ENCODE data around the gene TBC1D14. TPM values are rescaled to one million over a fixed set of nuclear protein-coding genes. Genes with fewer than 3 reads are reported as not detected.

TBC1D14 gene
- total RNA-seq, 2 donors from 2014 or later, result 43.2 to 46.6 TPM

- Histone ChIP-seq H3K36me3 (no peaks in the 10 kb centered on the region), H3K9me3 (no peaks in the 10 kb centered on the region), H3K9ac (ENCODE audit: low read depth in 2 of 2, low read length in 2 of 2) (peak overlapping the region in 1 of 2 donors; percentile 14), H3K4me1 (no peaks in the 10 kb centered on the region), H3K27ac (peak overlapping the region; percentile 38), H3K4me3 (no peak overlapping the region), H3K27me3 (no peaks in the 10 kb centered on the region)
- intact Hi-C loops (cut with DNase I), result no loop called here
- no peak for TF ChIP-seq CTCF (IDR thresholded peaks at IDR 0.05)
- no peak for DNase-seq
Observed at GRCh38 chr4:6992728-6993677, 83.4 kb downstream of the TBC1D14 start.

- Histone ChIP-seq H3K9ac (ENCODE audit: low read depth in 2 of 2, low read length in 2 of 2) (no peak overlapping the region), H3K27ac (no peak overlapping the region), H3K4me1 (no peaks in the 10 kb centered on the region), H3K27me3 (no peaks in the 10 kb centered on the region), H3K36me3 (peaks cover 23% of the 10 kb centered on the region), H3K4me3 (no peak overlapping the region), H3K9me3 (no peaks in the 10 kb centered on the region)
- DNase-seq, result no peak
- intact Hi-C loops (cut with DNase I), result no loop called here
- no peak for TF ChIP-seq CTCF (IDR thresholded peaks at IDR 0.05)
Observed at GRCh38 chr4:6996481-6996880, 86.9 kb downstream of the TBC1D14 start.

- no peak overlapping the region for H3K9ac ChIP-seq (ENCODE audit: low read depth in 2 of 2, low read length in 2 of 2)
Observed at GRCh38 chr4:6999172-7000086, 89.8 kb downstream of the TBC1D14 start.

GRCh38 chr4:7000421-7001176 is 91.0 kb downstream of the TBC1D14 start:
- no peak for DNase-seq
- no peak overlapping the region for H3K4me3 ChIP-seq
- peaks cover 27% of the 10 kb centered on the region for H3K36me3 ChIP-seq
- H3K27ac ChIP-seq, result no peak overlapping the region
- no peaks in the 10 kb centered on the region for H3K27me3 ChIP-seq
- intact Hi-C loops (cut with DNase I), result no loop called here
- no peak for TF ChIP-seq CTCF (IDR thresholded peaks at IDR 0.05)
- no peaks in the 10 kb centered on the region for H3K9me3 ChIP-seq
- no peaks in the 10 kb centered on the region for H3K4me1 ChIP-seq
- no peak overlapping the region for H3K9ac ChIP-seq (ENCODE audit: low read depth in 2 of 2, low read length in 2 of 2)

More at GRCh38 chr4:6999172-7000086, 89.8 kb downstream of the TBC1D14 start:
- no peaks in the 10 kb centered on the region for H3K9me3 ChIP-seq
- intact Hi-C loops (cut with DNase I), result no loop called here
- no peak overlapping the region for H3K4me3 ChIP-seq
- TF ChIP-seq CTCF (IDR thresholded peaks at IDR 0.05), result no peak
- DNase-seq, result no peak
- H3K36me3 ChIP-seq, result peaks cover 27% of the 10 kb centered on the region
- no peaks in the 10 kb centered on the region for H3K27me3 ChIP-seq
- no peaks in the 10 kb centered on the region for H3K4me1 ChIP-seq
- H3K27ac ChIP-seq, result no peak overlapping the region

- peaks cover 27% of the 10 kb centered on the region for H3K36me3 ChIP-seq
- no peaks in the 10 kb centered on the region for H3K9me3 ChIP-seq
- H3K27ac ChIP-seq, result no peak overlapping the region
- no peaks in the 10 kb centered on the region for H3K4me1 ChIP-seq
- H3K27me3 ChIP-seq, result no peaks in the 10 kb centered on the region
- H3K9ac ChIP-seq (ENCODE audit: low read depth in 2 of 2, low read length in 2 of 2), result no peak overlapping the region
- intact Hi-C loops (cut with DNase I), result no loop called here
- DNase-seq, result no peak
- no peak overlapping the region for H3K4me3 ChIP-seq
- TF ChIP-seq CTCF (IDR thresholded peaks at IDR 0.05), result no peak
Observed at GRCh38 chr4:7001271-7001670, 91.6 kb downstream of the TBC1D14 start.

Measured in colonic mucosa (tissue), 4 donors.